Thoracic aorta (tissue), 2 donors: Measurements from ENCODE around the gene SNTB2. TPM values are rescaled to one million over a fixed set of nuclear protein-coding genes. Genes with fewer than 3 reads are reported as not detected.

ENCODE experiments used
- ATAC-seq: fragments of 150-250 bp; one replicate; pipeline ENCODE4 v1.8.0; 2017; ENCODE audit warnings: low read depth; ENCODE audit not compliant: insufficient number of reproducible peaks, low FRiP score
- DNase-seq: peaks from one replicate; pipeline ENCODE4 v3.0.0-alpha.2; 2020; ENCODE audit warnings: low spot score
- H3K27ac ChIP-seq, 2 donors: fragments of 200-600 bp; sonication (generic); 1 replicate in 1 of 2; 2 replicates in 1 of 2; pipeline ENCODE4 v1.5.1; 2016; ENCODE audit warnings: mild to moderate bottlenecking in 2 of 2, moderate library complexity in 2 of 2
- H3K27me3 ChIP-seq: fragments of 200-600 bp; sonication (generic); replicated peaks from 2 replicates; pipeline ENCODE4 v1.6.0; 2016; ENCODE audit warnings: mild to moderate bottlenecking; ENCODE audit not compliant: insufficient read depth
- H3K36me3 ChIP-seq: fragments of 200-600 bp; sonication (generic); one replicate; pipeline ENCODE4 v1.5.1; 2016
- H3K4me1 ChIP-seq, 2 donors: fragments of 200-600 bp; sonication (generic); 1 replicate in 1 of 2; 2 replicates in 1 of 2; pipeline versions ENCODE4 v1.5.1 to v1.6.0; 2016; ENCODE audit warnings: low read depth in 2 of 2, mild to moderate bottlenecking in 1 of 2; ENCODE audit not compliant: control insufficient read depth in 1 of 2
- H3K4me3 ChIP-seq: fragments of 200-600 bp; sonication (generic); 2 replicates; pipeline ENCODE4 v1.5.1; 2016; ENCODE audit warnings: mild to moderate bottlenecking
- H3K9me3 ChIP-seq: fragments of 200-600 bp; sonication (generic); 2 replicates; pipeline ENCODE4 v1.5.1; 2016
- total RNA-seq, 2 donors: library from RNA; depleted of rRNA; stranded (reverse); fragments of >200 nt; gene quantifications; one replicate each; pipeline versions ENCODE4 v1.1.0 to v1.2.3, GENCODE V29; 2016
- TF ChIP-seq, protein P1 (sequence below): fragments of 200-600 bp; sonication (generic); IDR thresholded peaks from one replicate; pipeline ENCODE4 v1.5.1; 2019; ENCODE audit warnings: antibody characterized with exemption

SNTB2 gene
- total RNA-seq, 2 donors from 2014 or later, result 39.4 to 65.5 TPM

DNA sequence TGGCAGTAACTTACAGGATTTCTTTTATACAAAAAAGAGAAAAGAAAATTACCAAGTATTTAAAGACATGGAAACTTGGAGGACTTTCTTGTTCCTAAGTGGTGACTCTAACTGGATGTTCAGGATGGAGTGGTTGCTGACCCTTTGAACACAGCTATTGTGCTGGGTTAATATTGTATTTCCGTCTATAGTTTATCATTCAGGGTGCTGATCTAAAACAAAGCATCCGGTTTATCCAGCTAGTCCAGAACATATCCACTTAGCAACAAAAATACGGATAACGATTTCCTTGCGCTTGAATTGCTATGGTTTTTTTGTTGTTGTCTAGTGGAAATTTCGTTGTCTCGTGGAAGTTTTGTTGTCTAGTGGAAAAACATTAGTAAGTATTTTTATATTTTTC is 38.2 kb downstream of the SNTB2 start:
- no peak for ATAC-seq
- H3K4me1 ChIP-seq, result peaks cover 7 to 11% of the 10 kb centered on the region in 2 donors
- H3K4me3 ChIP-seq, result no peak overlapping the region
- H3K27me3 ChIP-seq, result no peaks in the 10 kb centered on the region
- TF ChIP-seq, protein P1, sequence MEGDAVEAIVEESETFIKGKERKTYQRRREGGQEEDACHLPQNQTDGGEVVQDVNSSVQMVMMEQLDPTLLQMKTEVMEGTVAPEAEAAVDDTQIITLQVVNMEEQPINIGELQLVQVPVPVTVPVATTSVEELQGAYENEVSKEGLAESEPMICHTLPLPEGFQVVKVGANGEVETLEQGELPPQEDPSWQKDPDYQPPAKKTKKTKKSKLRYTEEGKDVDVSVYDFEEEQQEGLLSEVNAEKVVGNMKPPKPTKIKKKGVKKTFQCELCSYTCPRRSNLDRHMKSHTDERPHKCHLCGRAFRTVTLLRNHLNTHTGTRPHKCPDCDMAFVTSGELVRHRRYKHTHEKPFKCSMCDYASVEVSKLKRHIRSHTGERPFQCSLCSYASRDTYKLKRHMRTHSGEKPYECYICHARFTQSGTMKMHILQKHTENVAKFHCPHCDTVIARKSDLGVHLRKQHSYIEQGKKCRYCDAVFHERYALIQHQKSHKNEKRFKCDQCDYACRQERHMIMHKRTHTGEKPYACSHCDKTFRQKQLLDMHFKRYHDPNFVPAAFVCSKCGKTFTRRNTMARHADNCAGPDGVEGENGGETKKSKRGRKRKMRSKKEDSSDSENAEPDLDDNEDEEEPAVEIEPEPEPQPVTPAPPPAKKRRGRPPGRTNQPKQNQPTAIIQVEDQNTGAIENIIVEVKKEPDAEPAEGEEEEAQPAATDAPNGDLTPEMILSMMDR, result no peak
- H3K27ac ChIP-seq, result no peak overlapping the region
- no peak for DNase-seq
- H3K36me3 ChIP-seq, result no peaks in the 10 kb centered on the region
- no peaks in the 10 kb centered on the region for H3K9me3 ChIP-seq

DNA sequence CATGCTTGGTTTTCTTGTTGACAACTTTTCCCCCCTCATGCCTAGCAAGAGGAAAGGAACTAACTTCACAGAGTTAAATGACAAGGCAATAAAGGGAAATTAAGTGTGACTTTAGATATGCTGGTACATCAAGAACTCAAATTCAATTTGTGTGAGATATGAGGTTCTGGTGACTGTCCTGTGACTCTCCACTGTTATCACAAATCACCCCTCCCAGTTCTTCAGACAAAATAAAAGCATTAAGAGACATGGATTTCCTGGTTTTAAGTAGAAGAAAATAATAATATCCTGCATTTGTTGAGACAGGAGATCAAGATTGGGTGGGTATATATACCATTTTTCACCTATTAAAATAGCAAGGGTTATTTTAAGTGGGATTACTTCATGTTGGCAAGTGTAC is 46.2 kb downstream of the SNTB2 start:
- H3K27me3 ChIP-seq, result no peaks in the 10 kb centered on the region
- no peak overlapping the region for H3K4me3 ChIP-seq
- peaks cover 10 to 11% of the 10 kb centered on the region in 2 donors for H3K4me1 ChIP-seq
- no peak for ATAC-seq
- no peaks in the 10 kb centered on the region for H3K36me3 ChIP-seq
- H3K9me3 ChIP-seq, result no peaks in the 10 kb centered on the region
- no peak for DNase-seq
- TF ChIP-seq, protein P1, result no peak
- no peak overlapping the region for H3K27ac ChIP-seq

DNA sequence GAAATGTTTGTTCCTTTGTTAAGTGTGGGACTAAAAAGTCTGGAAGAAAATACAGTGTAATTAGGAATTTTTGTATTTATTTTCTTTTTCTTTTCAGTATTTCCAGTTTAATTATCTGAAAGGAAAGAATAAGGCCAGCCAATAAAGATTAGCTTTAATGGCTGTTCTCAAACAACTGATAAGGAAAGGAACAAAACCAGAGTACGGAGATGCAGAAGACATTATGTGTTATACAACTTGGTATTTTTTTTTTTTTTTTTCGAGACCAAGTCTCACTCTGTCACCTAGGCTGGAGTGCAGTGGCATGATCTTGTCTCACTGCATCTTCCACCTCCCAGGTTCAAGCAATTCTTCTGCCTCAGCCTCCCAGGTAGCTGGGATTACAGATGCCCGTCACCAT is 47.5 kb downstream of the SNTB2 start:
- H3K4me1 ChIP-seq, result peaks cover 10 to 13% of the 10 kb centered on the region in 2 donors
- ATAC-seq (no peak), DNase-seq (no peak)
- no peaks in the 10 kb centered on the region for H3K36me3 ChIP-seq
- H3K4me3 ChIP-seq, result no peak overlapping the region
- H3K27me3 ChIP-seq, result no peaks in the 10 kb centered on the region
- TF ChIP-seq, protein P1, result no peak
- H3K9me3 ChIP-seq, result no peaks in the 10 kb centered on the region
- H3K27ac ChIP-seq, result no peak overlapping the region

DNA sequence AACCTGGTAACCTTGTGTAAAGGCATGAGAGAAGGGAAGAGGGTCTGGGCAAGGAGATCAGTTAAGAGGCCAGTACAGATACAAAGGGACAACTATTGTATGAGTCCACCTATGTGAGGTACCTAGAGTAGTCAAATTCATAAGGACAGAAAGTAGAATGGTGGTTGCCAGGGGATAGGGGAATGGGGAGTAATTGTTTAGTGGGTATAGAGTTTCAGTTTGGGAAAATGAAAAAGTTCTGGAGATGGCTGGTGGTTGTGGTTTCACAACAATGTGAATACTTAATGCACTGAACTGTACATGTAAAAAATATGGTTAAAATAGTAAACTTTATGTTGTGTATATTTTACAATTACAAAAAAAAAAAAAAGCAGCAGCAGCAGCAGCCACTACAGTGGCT is 49.4 kb downstream of the SNTB2 start:
- ATAC-seq (no peak), DNase-seq (no peak)
- TF ChIP-seq, protein P1, result no peak
- no peaks in the 10 kb centered on the region for H3K27me3 ChIP-seq
- H3K9me3 ChIP-seq, result no peaks in the 10 kb centered on the region
- no peak overlapping the region for H3K27ac ChIP-seq
- H3K36me3 ChIP-seq, result no peaks in the 10 kb centered on the region
- H3K4me1 ChIP-seq, result peaks cover 10 to 13% of the 10 kb centered on the region in 2 donors
- no peak overlapping the region for H3K4me3 ChIP-seq

DNA sequence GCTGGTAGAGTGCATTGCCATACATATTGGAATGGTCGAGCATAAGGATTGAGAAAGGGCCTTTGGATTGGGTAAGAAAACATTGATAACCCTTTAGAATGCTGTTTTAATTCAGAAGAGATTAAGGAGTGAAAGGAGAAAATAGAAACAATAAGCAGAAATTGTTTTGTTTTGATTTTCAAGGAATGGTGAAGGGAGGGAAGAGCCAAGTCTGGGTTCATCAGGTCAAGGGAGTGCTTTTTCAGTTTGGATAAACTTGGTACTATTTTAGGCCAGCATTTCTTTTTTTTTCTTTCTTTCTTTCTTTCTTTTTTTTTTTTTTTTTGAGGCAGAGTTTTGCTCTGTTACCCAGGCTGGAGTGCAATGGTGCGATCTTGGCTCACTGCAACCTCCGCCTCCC is 50.3 kb downstream of the SNTB2 start:
- no peaks in the 10 kb centered on the region for H3K36me3 ChIP-seq
- H3K4me1 ChIP-seq, result peaks cover 10 to 13% of the 10 kb centered on the region in 2 donors
- H3K9me3 ChIP-seq, result no peaks in the 10 kb centered on the region
- no peak for DNase-seq
- no peak overlapping the region for H3K4me3 ChIP-seq
- H3K27me3 ChIP-seq, result no peaks in the 10 kb centered on the region
- TF ChIP-seq, protein P1, result no peak
- no peak overlapping the region for H3K27ac ChIP-seq
- no peak for ATAC-seq
